ENCODE results near the gene TSKU. TPM values are rescaled to one million over a fixed set of nuclear protein-coding genes. Genes with fewer than 3 reads are reported as not detected.
"Not testable (repeated sequence)": the region's sequence is repeated elsewhere in the genome, so short reads cannot be mapped to it uniquely, and the experiment has no call there.

The TSKU gene
- total RNA-seq, 8 experiments from 2014 or later: 12.1 to 95.3 (median 23.0) TPM

- in situ Hi-C loops (cut with MboI; ENCODE audit: low pct_unique_long_range_greater_than_20kb in 2 of 9, low sequenced_read_pairs in 9 of 9, unreplicated experiment in 9 of 9): loop anchor here in 2 of 9 experiments (25.0 kb wide), 2 partner anchors 97 to 222 kb away; partner anchors contain the start of gene B3GNT6 (in 1 of the 2)
- ATAC-seq (replicated peaks in 6 of 8); H3K4me1 ChIP-seq (replicated peaks in 1 of 2); H3K27ac ChIP-seq; H3K4me3 ChIP-seq: not testable (repeated sequence)
- WGBS, 10 experiments: 65 to 100% (median 88%) methylated on average over 2 to 7 of the region's 7 CpGs; no CpG with 5 or more reads in 1 of the 10 experiments
Measured at GRCh38 chr11:76815678-76816077, 32.5 kb downstream of the TSKU start.

- in situ Hi-C loops (cut with MboI; ENCODE audit: low pct_unique_long_range_greater_than_20kb in 2 of 9, low sequenced_read_pairs in 9 of 9, unreplicated experiment in 9 of 9): loop anchor here in 2 of 9 experiments (25.0 kb wide), 2 partner anchors 92 to 217 kb away; partner anchors contain the start of gene B3GNT6 (in 1 of the 2)
- H3K4me3 ChIP-seq: no peak overlapping the region
- H3K27ac ChIP-seq: no peak overlapping the region
- no peaks in the 10 kb centered on the region for H3K4me1 ChIP-seq (replicated peaks in 1 of 2)
- 33 to 100% (median 79%) methylated on average over 1 of the region's 1 CpG; no CpG with 5 or more reads in 4 of the 10 experiments for WGBS, 10 experiments
- no peak for ATAC-seq (replicated peaks in 6 of 8)
Measured at GRCh38 chr11:76820184-76820566, 37.0 kb downstream of the TSKU start.

- ATAC-seq (replicated peaks in 6 of 8); H3K27ac ChIP-seq; H3K4me3 ChIP-seq; H3K4me1 ChIP-seq (replicated peaks in 1 of 2): not testable (repeated sequence)
- in situ Hi-C loops (cut with MboI; ENCODE audit: low pct_unique_long_range_greater_than_20kb in 2 of 9, low sequenced_read_pairs in 9 of 9, unreplicated experiment in 9 of 9): loop anchor here in 2 of 9 experiments (25.0 kb wide), 2 partner anchors 91 to 216 kb away; partner anchors contain the start of gene B3GNT6 (in 1 of the 2)
- WGBS, 10 experiments: no CpG with 5 or more reads among the region's 29 CpGs
Measured at GRCh38 chr11:76821396-76821795, 38.2 kb downstream of the TSKU start.

- in situ Hi-C loops (cut with MboI; ENCODE audit: low pct_unique_long_range_greater_than_20kb in 2 of 9, low sequenced_read_pairs in 9 of 9, unreplicated experiment in 9 of 9): loop anchor here in 2 of 9 experiments (25.0 kb wide), 2 partner anchors 90 to 215 kb away; partner anchors contain the start of gene B3GNT6 (in 1 of the 2)
- WGBS, 10 experiments: 0 to 100% (median 87%) methylated on average over 1 of the region's 1 CpG; no CpG with 5 or more reads in 2 of the 10 experiments
- Histone ChIP-seq H3K4me1 (replicated peaks in 1 of 2) (no peaks in the 10 kb centered on the region), H3K4me3 (no peak overlapping the region), H3K27ac (no peak overlapping the region)
- ATAC-seq (replicated peaks in 6 of 8): no peak
Measured at GRCh38 chr11:76822406-76822805, 39.2 kb downstream of the TSKU start.

GRCh38 chr11:76823481-76824028, 40.4 kb downstream of the TSKU start:
- WGBS, 10 experiments: 27 to 96% (median 80%) methylated on average over 2 to 7 of the region's 9 CpGs; no CpG with 5 or more reads in 4 of the 10 experiments
- Histone ChIP-seq H3K27ac (no peak overlapping the region), H3K4me1 (replicated peaks in 1 of 2) (no peaks in the 10 kb centered on the region), H3K4me3 (no peak overlapping the region)
- ATAC-seq (replicated peaks in 6 of 8): peak in 7 of 8 experiments; percentile 22 to 84 (median 72)
- in situ Hi-C loops (cut with MboI; ENCODE audit: low pct_unique_long_range_greater_than_20kb in 2 of 9, low sequenced_read_pairs in 9 of 9, unreplicated experiment in 9 of 9): loop anchor here in 2 of 9 experiments (25.0 kb wide), 2 partner anchors 89 to 214 kb away; partner anchors contain the start of gene B3GNT6 (in 1 of the 2)

GRCh38 chr11:76824083-76824939, 41.2 kb downstream of the TSKU start:
- H3K27ac ChIP-seq: no peak overlapping the region
- ATAC-seq (replicated peaks in 6 of 8): peak in 3 of 8 experiments; percentile 53 to 78 (median 62)
- H3K4me1 ChIP-seq (replicated peaks in 1 of 2): no peaks in the 10 kb centered on the region
- no peak overlapping the region for H3K4me3 ChIP-seq
- 17 to 82% (median 68%) methylated on average over 1 to 6 of the region's 9 CpGs for WGBS, 10 experiments
- in situ Hi-C loops (cut with MboI; ENCODE audit: low pct_unique_long_range_greater_than_20kb in 2 of 9, low sequenced_read_pairs in 9 of 9, unreplicated experiment in 9 of 9): loop anchor here in 2 of 9 experiments (25.0 kb wide), 2 partner anchors 88 to 213 kb away; partner anchors contain the start of gene B3GNT6 (in 1 of the 2)

- ATAC-seq (replicated peaks in 6 of 8): peak in 2 of 8 experiments; percentile 49 to 51
- Histone ChIP-seq H3K4me1 (replicated peaks in 1 of 2) (no peaks in the 10 kb centered on the region), H3K4me3 (no peak overlapping the region), H3K27ac (no peak overlapping the region)
- in situ Hi-C loops (cut with MboI; ENCODE audit: low pct_unique_long_range_greater_than_20kb in 2 of 9, low sequenced_read_pairs in 9 of 9, unreplicated experiment in 9 of 9): loop anchor here in 2 of 9 experiments (25.0 kb wide), 2 partner anchors 87 to 212 kb away; partner anchors contain the start of gene B3GNT6 (in 1 of the 2)
- WGBS, 10 experiments: 61 to 100% (median 92%) methylated on average over 1 to 5 of the region's 5 CpGs
Measured at GRCh38 chr11:76824980-76825725, 42.0 kb downstream of the TSKU start.

GRCh38 chr11:76825726-76826396, 42.7 kb downstream of the TSKU start:
- in situ Hi-C loops (cut with MboI; ENCODE audit: low pct_unique_long_range_greater_than_20kb in 2 of 9, low sequenced_read_pairs in 9 of 9, unreplicated experiment in 9 of 9): no loop called here
- ATAC-seq (replicated peaks in 6 of 8): no peak
- H3K27ac ChIP-seq: no peak overlapping the region
- H3K4me3 ChIP-seq: no peak overlapping the region
- no peaks in the 10 kb centered on the region for H3K4me1 ChIP-seq (replicated peaks in 1 of 2)
- WGBS, 10 experiments: 80 to 100% (median 100%) methylated on average over 1 of the region's 1 CpG; no CpG with 5 or more reads in 4 of the 10 experiments

GRCh38 chr11:76826508-76826907, 43.4 kb downstream of the TSKU start:
- H3K27ac ChIP-seq; in situ Hi-C loops (cut with MboI; ENCODE audit: low pct_unique_long_range_greater_than_20kb in 2 of 9, low sequenced_read_pairs in 9 of 9, unreplicated experiment in 9 of 9); ATAC-seq (replicated peaks in 6 of 8); H3K4me1 ChIP-seq (replicated peaks in 1 of 2); H3K4me3 ChIP-seq: not testable (repeated sequence)
- no CpG with 5 or more reads among the region's 3 CpGs for WGBS, 10 experiments

- H3K27ac ChIP-seq; in situ Hi-C loops (cut with MboI; ENCODE audit: low pct_unique_long_range_greater_than_20kb in 2 of 9, low sequenced_read_pairs in 9 of 9, unreplicated experiment in 9 of 9); ATAC-seq (replicated peaks in 6 of 8); H3K4me1 ChIP-seq (replicated peaks in 1 of 2); H3K4me3 ChIP-seq: not testable (repeated sequence)
Measured at GRCh38 chr11:76827005-76827404, 43.8 kb downstream of the TSKU start.

GRCh38 chr11:76830639-76831327, 47.6 kb downstream of the TSKU start:
- in situ Hi-C loops (cut with MboI; ENCODE audit: low pct_unique_long_range_greater_than_20kb in 2 of 9, low sequenced_read_pairs in 9 of 9, unreplicated experiment in 9 of 9): no loop called here
- 11 to 100% (median 81%) methylated on average over 1 to 8 of the region's 9 CpGs for WGBS, 10 experiments
- Histone ChIP-seq H3K4me1 (replicated peaks in 1 of 2) (no peaks in the 10 kb centered on the region), H3K4me3 (no peak overlapping the region), H3K27ac (no peak overlapping the region)
- peak in 2 of 8 experiments; percentile 42 to 74 for ATAC-seq (replicated peaks in 6 of 8)
